Activated CD4-positive, alpha-beta T cell treated with anti-CD3 and anti-CD28 coated beads for 4 hours (primary cell): ENCODE data around the gene HSD17B3.
"Not testable (repeated sequence)": the region's sequence is repeated elsewhere in the genome, so short reads cannot be mapped to it uniquely, and the experiment has no call there.

Experiments
- DNase-seq, 2 donors: peaks; one replicate each; pipeline ENCODE4 v3.0.0-alpha.2; 2020

The HSD17B3 gene

GRCh38 chr9:96302021-96302420 is at the start of gene HSD17B3:
HSD17B3 (minus strand) TSS chr9:96302176; CDS start chr9:96302104, 72 bp downstream.
- DNase-seq, result no peak

GRCh38 chr9:96350866-96351265 is 48.9 kb upstream of the HSD17B3 start:
- DNase-seq, result no peak

GRCh38 chr9:96348261-96348660 is 46.3 kb upstream of the HSD17B3 start:
- no peak for DNase-seq

- DNase-seq, result no peak
Measured at GRCh38 chr9:96345551-96345950, 43.6 kb upstream of the HSD17B3 start.

- DNase-seq, result no peak
Measured at GRCh38 chr9:96344458-96345180, 42.6 kb upstream of the HSD17B3 start.

- DNase-seq, result no peak
Measured at GRCh38 chr9:96343515-96344360, 41.8 kb upstream of the HSD17B3 start.

GRCh38 chr9:96342571-96343245 is 40.7 kb upstream of the HSD17B3 start:
- DNase-seq, result no peak

GRCh38 chr9:96340707-96341106 is 38.7 kb upstream of the HSD17B3 start:
- no peak for DNase-seq

- no peak for DNase-seq
Measured at GRCh38 chr9:96338299-96338698, 36.3 kb upstream of the HSD17B3 start.

- no peak for DNase-seq
Measured at GRCh38 chr9:96333958-96334357, 32.0 kb upstream of the HSD17B3 start.

- no peak for DNase-seq
Measured at GRCh38 chr9:96331236-96331947, 29.4 kb upstream of the HSD17B3 start.

GRCh38 chr9:96327694-96328352 is 25.8 kb upstream of the HSD17B3 start:
- peak; percentile 12 to 65 for DNase-seq

- no peak for DNase-seq
Measured at GRCh38 chr9:96323169-96323568, 21.2 kb upstream of the HSD17B3 start.

GRCh38 chr9:96322736-96323135 is 20.8 kb upstream of the HSD17B3 start:
- not testable (repeated sequence) for DNase-seq

- not testable (repeated sequence) for DNase-seq
Measured at GRCh38 chr9:96322210-96322609, 20.2 kb upstream of the HSD17B3 start.

- DNase-seq, result no peak
Measured at GRCh38 chr9:96321515-96321914, 19.5 kb upstream of the HSD17B3 start.

- DNase-seq, result no peak
Measured at GRCh38 chr9:96320749-96321280, 18.8 kb upstream of the HSD17B3 start.

- DNase-seq, result no peak
Measured at GRCh38 chr9:96318921-96319565, 17.1 kb upstream of the HSD17B3 start.

- peak; percentile 17 to 57 for DNase-seq
Measured at GRCh38 chr9:96317335-96317980, 15.5 kb upstream of the HSD17B3 start.

- no peak for DNase-seq
Measured at GRCh38 chr9:96309850-96310249, 7.9 kb upstream of the HSD17B3 start.

GRCh38 chr9:96306958-96307357 is 5.0 kb upstream of the HSD17B3 start:
- not testable (repeated sequence) for DNase-seq
